A673 (cell line): ENCODE data around the gene FARP1.

Experiments
- CTCF ChIP-seq: fragments of 300-800, 200-600 bp; sonication (generic); conservative IDR thresholded peaks from 2 replicates; pipeline ENCODE4 v1.5.1; 2017; ENCODE audit warnings: low read depth, mild to moderate bottlenecking, antibody characterized with exemption, low read length, moderate library complexity, mixed read lengths
- EZH2 ChIP-seq: fragments of 200-600 bp; sonication (generic); IDR thresholded peaks from 2 replicates; pipeline ENCODE4 v1.6.1; 2017; ENCODE audit warnings: borderline replicate concordance, low read depth, mild to moderate bottlenecking, mixed read lengths, antibody characterized with exemption, low read length; ENCODE audit not compliant: poor library complexity, severe bottlenecking

GRCh38 chr13:98262292-98262691 lies 119.4 kb downstream of the FARP1 start:
- TF ChIP-seq CTCF (no peak), EZH2 (no peak)
